ENCODE results near the gene PDIA5.
"Not testable (repeated sequence)": the region's sequence is repeated elsewhere in the genome, so short reads cannot be mapped to it uniquely, and the experiment has no call there.

The PDIA5 gene

DNA sequence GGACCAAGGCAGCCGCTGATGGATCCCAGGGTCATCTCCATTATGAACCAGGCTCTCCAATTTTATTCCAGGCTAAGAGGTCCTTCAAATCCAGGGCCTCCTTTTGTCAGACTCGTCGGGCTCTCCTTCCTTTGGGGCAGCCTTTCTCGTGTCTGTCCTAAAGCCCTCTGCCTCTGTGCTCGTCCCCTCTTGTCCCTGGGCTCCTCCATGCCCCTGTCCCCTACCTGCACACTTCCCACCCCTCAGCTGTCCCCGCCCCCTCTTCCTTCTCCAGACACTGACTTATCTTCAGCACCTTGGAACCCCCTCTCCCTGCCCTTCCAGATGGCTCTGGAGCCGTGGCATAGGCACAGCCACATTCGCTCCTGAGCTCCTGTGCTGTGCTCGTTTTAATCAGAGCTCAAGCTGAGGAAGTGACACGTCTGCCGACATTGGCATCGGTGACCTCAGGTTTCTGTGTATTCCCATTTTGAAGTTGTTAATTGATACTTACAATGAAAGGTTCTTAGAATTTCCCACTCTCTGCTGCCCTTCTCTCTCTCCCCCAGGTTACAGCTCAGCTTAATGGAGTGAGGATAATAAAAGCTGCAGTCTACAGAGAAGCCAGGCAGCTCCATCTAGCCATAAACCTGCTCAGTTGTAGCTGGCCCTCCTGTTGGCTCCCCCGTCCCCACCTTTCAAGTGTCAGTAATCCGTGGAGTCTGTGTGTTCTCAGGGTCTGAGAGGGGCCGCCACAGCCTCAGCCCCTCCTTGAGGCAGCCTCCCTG lies 83.8 kb downstream of the PDIA5 start:
- no peak for DNase-seq (ENCODE audit: low spot score)

DNA sequence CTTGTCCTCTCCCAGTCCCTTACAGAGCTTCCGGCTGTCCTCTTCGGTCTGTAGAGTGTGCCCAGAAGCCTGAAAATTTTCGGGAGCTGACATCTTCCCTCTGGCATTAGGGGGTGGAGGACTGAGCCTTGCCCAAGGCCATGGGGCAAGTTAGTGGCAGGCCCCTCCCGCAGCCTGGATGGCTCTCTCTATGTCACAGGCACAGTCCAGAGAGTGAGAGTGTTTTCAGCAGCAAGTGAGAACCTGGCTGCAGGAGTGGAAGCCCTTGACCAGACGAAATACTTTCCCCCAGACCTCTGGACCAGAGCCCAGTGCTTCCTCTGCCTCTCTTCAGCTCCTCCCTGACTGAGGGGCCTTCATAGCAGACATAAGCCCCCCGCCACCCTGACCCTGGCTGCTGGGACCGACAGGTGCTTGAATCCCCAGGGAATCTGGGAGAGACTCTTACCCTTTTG lies 84.5 kb downstream of the PDIA5 start:
- DNase-seq (ENCODE audit: low spot score): no peak

DNA sequence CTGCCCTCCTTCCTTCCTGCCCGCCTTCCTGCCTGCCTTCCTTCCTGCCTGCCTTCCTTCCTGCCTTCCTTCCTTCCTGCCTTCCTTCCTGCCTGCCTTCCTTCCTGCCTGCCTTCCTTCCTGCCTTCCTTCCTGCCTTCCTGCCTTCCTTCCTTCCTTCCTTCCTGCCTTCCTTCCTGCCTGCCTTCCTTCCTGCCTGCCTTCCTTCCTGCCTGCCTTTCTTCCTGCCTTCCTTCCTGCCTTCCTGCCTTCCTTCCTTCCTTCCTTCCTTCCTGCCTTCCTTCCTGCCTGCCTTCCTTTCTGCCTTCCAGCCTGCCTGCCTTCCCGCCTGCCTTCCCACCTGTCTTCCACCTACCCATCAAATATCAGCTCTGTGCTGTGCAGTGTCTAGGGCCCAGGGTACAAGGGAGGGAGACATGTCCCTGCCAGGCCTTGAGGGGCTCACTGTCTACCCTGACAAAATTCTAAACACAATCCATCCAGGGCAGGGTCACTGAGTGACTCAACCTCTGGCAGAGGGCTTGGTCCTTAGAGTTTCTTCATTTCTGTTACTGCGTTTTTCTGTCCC lies 85.1 kb downstream of the PDIA5 start:
- not testable (repeated sequence) for DNase-seq (ENCODE audit: low spot score)

DNA sequence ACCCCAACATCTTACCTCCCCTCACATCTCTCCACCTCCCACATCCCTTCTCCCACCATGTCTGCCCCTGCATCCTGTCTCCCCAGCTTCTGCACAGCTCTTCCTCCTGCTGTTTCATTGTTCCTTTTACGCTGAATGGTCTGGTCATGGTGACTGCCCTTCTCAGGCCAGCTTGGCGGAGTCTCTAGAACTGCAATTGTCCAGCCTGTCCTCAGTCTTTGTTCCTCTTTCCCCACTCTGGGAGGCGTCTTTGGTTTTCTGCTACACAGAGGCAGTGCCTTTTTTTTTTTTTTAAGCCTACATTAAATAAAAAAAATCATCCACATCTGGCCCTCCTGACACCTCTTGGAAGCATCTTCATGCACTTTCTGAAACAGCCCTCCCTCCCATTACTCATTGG lies 85.9 kb downstream of the PDIA5 start:
- peak; percentile 21 for DNase-seq (ENCODE audit: low spot score)

GRCh38 chr3:123153125-123154019 lies 86.5 kb downstream of the PDIA5 start:
- DNase-seq (ENCODE audit: low spot score): peak; percentile 68

DNA sequence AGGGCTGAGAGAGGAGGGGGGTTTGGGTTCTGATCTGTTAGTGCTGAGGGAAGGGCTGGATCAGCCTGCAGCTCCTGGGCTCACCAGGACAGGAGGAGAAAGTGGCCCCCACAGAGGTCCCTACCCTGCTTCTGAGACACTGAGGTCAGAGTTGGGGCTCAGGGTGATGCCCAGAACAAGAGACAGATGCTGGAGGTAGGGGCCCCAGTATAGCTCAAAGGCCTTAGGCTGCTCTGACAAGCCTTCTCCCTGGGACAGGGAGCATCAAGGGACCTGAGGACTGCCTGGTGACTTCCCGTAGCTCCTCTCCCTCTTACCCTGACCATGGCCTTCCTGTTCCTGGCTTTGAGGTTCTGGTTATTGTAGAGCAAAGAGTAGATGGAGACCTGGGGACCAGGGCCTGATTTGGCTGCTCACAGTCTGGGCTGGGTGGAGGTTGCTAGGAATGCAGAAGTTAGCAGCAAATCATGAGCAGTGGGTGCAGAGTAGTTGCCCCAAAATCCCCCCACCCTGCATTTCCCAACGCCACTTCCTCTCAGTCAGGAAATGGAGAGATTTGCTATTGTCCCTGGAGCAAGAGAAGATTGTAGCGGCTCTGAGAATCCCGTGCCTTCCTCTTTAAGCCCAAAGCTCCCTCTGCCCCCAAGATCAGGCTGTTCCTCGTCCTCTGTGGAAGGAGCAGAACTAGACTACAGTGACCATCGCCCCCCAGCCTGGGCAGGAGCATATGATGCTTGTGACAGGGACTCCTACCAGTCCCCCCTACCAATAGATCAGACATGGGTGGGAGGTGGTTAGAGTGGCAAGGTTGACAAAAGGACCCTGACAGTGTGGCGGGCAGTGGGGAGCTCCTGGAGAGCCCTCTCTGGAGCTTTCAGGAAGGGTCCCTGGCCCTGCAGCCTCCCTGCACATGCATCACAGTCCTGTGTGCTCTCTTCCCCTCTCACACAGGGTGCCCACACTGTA lies 87.5 kb downstream of the PDIA5 start:
- no peak for DNase-seq (ENCODE audit: low spot score)

- no peak for DNase-seq (ENCODE audit: low spot score)
These were observed 88.7 kb downstream of the PDIA5 start for GRCh38 chr3:123155471-123156011.

DNA sequence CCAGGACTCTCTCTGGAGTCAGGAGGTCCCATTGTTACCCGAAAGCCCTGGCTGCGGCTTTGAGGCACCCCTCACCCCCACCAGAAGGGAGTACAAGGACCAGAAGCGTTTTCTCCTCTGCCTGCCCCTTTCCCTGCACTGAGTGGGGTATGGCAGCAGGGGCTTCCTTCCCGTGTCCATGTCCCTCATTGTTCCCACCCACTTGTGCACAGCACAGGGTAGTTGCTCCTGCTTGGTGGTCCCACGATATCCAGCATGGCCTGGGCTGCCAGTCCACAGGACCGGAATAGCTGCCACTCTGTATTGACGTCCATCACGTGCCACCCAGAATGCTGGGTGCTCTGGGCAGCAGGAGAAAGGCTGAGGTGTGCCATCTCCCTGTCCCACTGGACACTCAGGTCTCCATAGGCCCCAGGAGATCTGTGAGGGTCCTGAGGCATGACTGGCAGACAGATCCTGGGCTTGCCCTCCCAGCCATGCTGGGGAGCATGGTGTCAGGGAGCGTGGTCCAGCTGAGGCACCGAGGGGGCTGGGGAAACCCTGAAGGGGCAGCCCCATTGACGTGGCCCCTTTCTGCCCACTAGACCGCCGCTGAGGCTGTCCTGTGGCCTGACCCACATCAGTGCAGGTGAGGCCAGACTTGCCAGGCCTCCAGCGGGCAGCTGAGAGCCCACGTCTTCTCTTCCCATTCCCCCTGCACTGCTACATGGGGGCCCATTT lies 89.6 kb downstream of the PDIA5 start:
- no peak for DNase-seq (ENCODE audit: low spot score)

DNA sequence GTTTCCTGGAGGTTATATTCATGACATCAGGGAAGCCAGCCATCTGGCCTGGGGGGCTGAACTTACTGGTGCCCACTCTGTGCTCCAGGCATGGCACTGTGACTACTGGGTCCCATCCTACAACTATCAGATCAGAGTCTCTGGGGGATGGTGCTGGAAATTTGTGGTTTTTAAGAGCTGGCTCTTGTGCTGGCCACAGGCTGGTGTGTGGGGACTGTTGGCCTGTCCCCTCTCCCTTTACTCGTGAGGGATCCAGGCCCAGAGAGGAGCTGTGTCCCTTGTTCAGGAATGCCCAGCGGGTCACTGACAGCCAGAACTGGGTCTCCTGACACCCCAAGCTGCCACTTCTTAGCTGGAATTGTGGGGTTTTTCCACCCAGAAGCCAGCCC lies 90.4 kb downstream of the PDIA5 start:
- DNase-seq (ENCODE audit: low spot score): no peak

GRCh38 chr3:123157598-123158287 lies 90.9 kb downstream of the PDIA5 start:
- DNase-seq (ENCODE audit: low spot score): no peak

DNA sequence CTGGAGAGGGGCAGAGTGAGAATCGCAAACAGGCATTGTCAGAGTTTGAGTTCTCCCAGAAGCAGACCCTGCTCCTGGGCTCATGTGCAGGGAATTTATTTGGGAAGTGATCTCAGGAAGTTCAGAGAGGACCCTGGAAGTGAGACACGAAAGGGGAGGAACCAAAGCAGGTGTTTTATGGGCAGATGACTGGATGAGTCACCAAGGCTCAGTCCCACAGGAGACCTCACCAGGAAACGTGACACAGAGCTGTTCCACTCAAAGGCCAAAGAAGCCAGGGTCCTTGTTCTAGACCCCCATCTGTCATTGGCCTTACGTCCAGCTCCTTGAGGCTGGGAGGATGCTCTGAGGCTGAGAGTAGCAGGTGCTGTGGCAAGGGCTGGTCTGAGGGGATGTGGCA lies 91.5 kb downstream of the PDIA5 start:
- DNase-seq (ENCODE audit: low spot score): no peak

GRCh38 chr3:123158899-123159390 lies 92.1 kb downstream of the PDIA5 start:
- no peak for DNase-seq (ENCODE audit: low spot score)

GRCh38 chr3:123159926-123160635 lies 93.3 kb downstream of the PDIA5 start:
- no peak for DNase-seq (ENCODE audit: low spot score)

DNA sequence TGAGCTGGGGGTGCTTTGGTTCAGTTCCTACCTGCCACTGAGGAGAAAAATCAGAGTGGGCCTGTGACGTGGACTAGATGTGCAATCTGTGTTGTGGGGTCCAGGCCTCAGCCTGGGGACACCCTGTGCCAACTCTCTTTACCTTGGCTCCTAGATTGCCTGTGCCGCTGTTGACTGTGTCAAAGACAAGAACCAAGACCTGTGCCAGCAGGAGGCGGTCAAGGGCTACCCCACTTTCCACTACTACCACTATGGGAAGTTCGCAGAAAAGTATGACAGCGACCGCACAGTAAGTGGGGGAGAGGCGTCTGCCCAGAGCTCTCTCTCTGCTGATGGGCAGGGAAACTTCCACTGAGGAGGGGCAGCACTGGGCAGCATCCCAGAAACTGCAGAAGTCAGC lies 94.3 kb downstream of the PDIA5 start:
- DNase-seq (ENCODE audit: low spot score): no peak

DNA sequence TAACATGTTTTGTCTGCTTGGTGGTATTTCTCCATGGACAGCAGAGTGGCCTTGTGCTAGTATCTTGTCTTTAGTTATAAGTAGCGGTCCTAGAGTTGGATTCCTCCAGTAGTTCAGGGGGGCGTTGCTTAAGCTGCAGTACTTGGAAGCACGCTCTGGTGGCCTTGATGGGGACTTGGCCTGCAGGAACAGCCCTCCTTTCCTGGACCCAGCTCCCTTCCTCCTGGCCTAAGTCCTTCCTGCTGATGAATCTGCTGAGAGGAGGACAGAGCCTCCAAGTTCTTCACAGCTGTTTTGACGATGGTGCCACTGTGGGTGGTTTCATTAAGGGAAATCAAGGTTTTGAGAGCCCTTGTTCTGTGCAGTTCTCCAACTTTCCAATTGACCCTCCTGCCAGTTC lies 96.3 kb downstream of the PDIA5 start:
- DNase-seq (ENCODE audit: low spot score): no peak

GRCh38 chr3:123165163-123165562 lies 98.3 kb downstream of the PDIA5 start:
- no peak for DNase-seq (ENCODE audit: low spot score)

- no peak for DNase-seq (ENCODE audit: low spot score)
These were observed 100.9 kb downstream of the PDIA5 start for GRCh38 chr3:123167686-123168085.

DNA sequence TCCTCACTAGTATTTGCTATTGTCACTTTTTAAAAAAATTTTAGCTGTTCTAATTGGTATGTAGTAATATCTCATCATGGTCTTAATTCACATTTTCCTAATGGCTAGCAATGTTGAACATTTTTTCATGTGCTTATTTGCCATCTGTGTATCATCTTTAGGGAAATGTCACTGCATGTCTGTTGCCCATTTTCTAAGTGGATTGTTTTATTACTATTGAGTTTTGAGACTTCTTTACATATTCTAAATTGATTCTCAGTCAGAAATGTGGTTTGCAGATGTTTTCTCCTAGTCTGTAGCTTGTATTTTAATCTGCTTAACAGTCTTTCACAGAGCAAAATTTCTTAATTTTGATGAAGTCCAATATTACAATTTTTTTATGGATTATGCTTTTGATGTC lies 101.3 kb downstream of the PDIA5 start:
- no peak for DNase-seq (ENCODE audit: low spot score)

DNA sequence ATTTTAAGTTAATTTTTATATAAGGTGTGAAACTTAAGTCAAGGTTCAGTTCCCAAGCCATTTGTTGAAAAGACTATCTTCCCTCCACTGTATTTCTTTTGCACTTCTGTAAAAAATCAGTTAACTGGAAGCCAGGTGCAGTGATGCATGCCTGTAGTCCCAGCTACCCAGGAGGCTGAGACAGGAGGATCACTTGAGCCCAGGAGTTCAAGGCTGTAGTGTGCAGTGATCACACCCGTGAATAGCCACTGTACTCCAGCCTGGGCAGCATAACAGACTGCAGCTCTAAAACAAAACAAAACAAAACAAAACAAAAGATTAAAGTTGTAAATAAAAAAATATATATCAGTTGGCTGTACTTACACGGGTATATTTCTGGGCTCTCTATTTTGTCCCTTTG lies 101.8 kb downstream of the PDIA5 start:
- no peak for DNase-seq (ENCODE audit: low spot score)

Measured in germinal center (tissue), 1 donor.